Measurements from ENCODE around the gene GPC1. TPM values are rescaled to one million over a fixed set of nuclear protein-coding genes. Genes with fewer than 3 reads are reported as not detected.

GPC1 gene
- total and polyA plus RNA-seq, 2 of the 4 experiments (the other 2 are of a cell fraction): 16.0 to 211 TPM

- Histone ChIP-seq H3K56ac (ENCODE audit: extremely low read depth, insufficient read depth, low read length) (no peak overlapping the region), H3K27me3 (ENCODE audit: control insufficient read depth, insufficient read depth, low read length) (no peaks in the 10 kb centered on the region), H2AK9ac (replicated peaks; ENCODE audit: low read depth, low read length, poor library complexity) (peak overlapping the region; percentile 78), H3K79me1 (ENCODE audit: low read depth in 1 of 2, low read length in 2 of 2) (peaks cover 22 to 80% of the 10 kb centered on the region in 2 experiments), H3K18ac (ENCODE audit: low read depth, low read length) (no peak overlapping the region), H3K4me3 (ENCODE audit: insufficient read depth, low read depth, low read length) (no peak overlapping the region), H3K9ac (ENCODE audit: low read depth, low read length) (no peak overlapping the region), H2BK20ac (ENCODE audit: low read depth, low read length) (no peak overlapping the region), H4K8ac (ENCODE audit: low read depth in 2 of 2, low read length in 2 of 2) (no peak overlapping the region), H3K36me3 (ENCODE audit: control insufficient read depth, insufficient read depth, low read length) (peaks cover 7% of the 10 kb centered on the region), H4K20me1 (ENCODE audit: insufficient read depth, low read length) (peaks cover 85% of the 10 kb centered on the region), H2AK5ac (ENCODE audit: low read depth, low read length) (no peak overlapping the region), H3K4ac (ENCODE audit: low read depth, low read length) (no peak overlapping the region), H3K27ac (ENCODE audit: insufficient read depth, low read length) (no peak overlapping the region), H3K9me1 (ENCODE audit: insufficient read depth, low read length) (0 out of 2 replicates have a peak, but pooled peaks cover 11% of the 10 kb centered on the region), H4K91ac (ENCODE audit: insufficient read depth, low read depth, low read length) (no peak overlapping the region), H2BK120ac (ENCODE audit: low read depth, low read length) (no peak overlapping the region), H2BK15ac (ENCODE audit: low read depth, low read length) (no peak overlapping the region), H3K9me3 (ENCODE audit: control insufficient read depth, insufficient read depth, low read length) (no peaks in the 10 kb centered on the region), H3K4me1 (ENCODE audit: control insufficient read depth, insufficient read depth, low read length) (peaks cover 25% of the 10 kb centered on the region), H3K23ac (ENCODE audit: low read depth, low read length) (no peak overlapping the region), H2BK5ac (ENCODE audit: low read depth, low read length, poor library complexity, severe bottlenecking) (no peak overlapping the region), H3K14ac (replicated peaks; ENCODE audit: low read depth, low read length) (no peak overlapping the region), H2AFZ (replicated peaks; ENCODE audit: low read length, poor library complexity) (no peak overlapping the region), H4K5ac (ENCODE audit: low read depth, low read length) (no peak overlapping the region), H3K4me2 (ENCODE audit: low read depth, low read length) (no peak overlapping the region; the same call in 1 of the 2 replicates)
- dilution Hi-C loops (cut with HindIII; ENCODE audit: low sequenced_read_pairs, unreplicated experiment): no loop called here
- POLR2A ChIA-PET (ENCODE audit: unreplicated experiment): no interaction called here
- CTCF ChIA-PET: interaction anchor here (1.1 kb wide), 1 partner anchor 221 kb away, joined by 3 read pairs; no protein-coding TSS in a partner anchor
- in situ Hi-C loops (cut with MboI; ENCODE audit: low sequenced_read_pairs): no loop called here
- no peak for TF ChIP-seq RFX5 (IDR thresholded peaks at IDR 0.05; ENCODE audit: low read depth, low read length)
- TF ChIP-seq MAFK (IDR thresholded peaks at IDR 0.05; ENCODE audit: low read depth, low read length): no peak
- no peak for TF ChIP-seq RAD21 (IDR thresholded peaks at IDR 0.05; ENCODE audit: low read length)
- no peak for TF ChIP-seq MXI1 (IDR thresholded peaks at IDR 0.05; ENCODE audit: borderline replicate concordance, low read depth, low read length)
- no peak for TF ChIP-seq FOS (IDR thresholded peaks at IDR 0.05; ENCODE audit: low read depth, low read length)
- no peak for TF ChIP-seq NFE2L2 (IDR thresholded peaks at IDR 0.05; ENCODE audit: low read depth, low read length)
- TF ChIP-seq CHD1 (IDR thresholded peaks at IDR 0.05; ENCODE audit: low read depth, low read length): no peak
- TF ChIP-seq ELK1 (IDR thresholded peaks at IDR 0.05; ENCODE audit: borderline replicate concordance, low read depth, low read length): no peak
- no peak for TF ChIP-seq CEBPB (IDR thresholded peaks at IDR 0.05; ENCODE audit: low read depth, low read length)
- TF ChIP-seq MAZ (IDR thresholded peaks at IDR 0.05; ENCODE audit: borderline replicate concordance, low read depth, low read length): no peak
- no peak for TF ChIP-seq POLR2A (IDR thresholded peaks at IDR 0.05; ENCODE audit: low read depth, low read length)
- no TSS peak for BruUV-seq (replicated peaks)
- intact Hi-C loops (cut with micrococcal nuclease): no loop called here
- ATAC-seq (ENCODE audit: low read depth) (no peak), DNase-seq (no peak)
- 60% methylated on average over 1 of the region's 16 CpGs; no CpG with 5 or more reads in 1 of the 2 experiments for WGBS, 2 experiments (ENCODE audit: extremely low coverage in 2 of 2, insufficient read length in 1 of 2)
Observed at GRCh38 chr2:240450532-240451107, 15.2 kb downstream of the GPC1 start.
